Peyer's patch (tissue), 4 donors: ENCODE measurements around the gene CAMKV. TPM values are rescaled to one million over a fixed set of nuclear protein-coding genes. Genes with fewer than 3 reads are reported as not detected.

Source experiments
- DNase-seq, 3 donors: peaks; one replicate each; pipeline ENCODE4 v3.0.0-alpha.2; 2017 to 2019
- H3K27ac ChIP-seq, 4 donors: fragments of 200-600 bp; sonication (generic); one replicate each; pipeline ENCODE4 v1.5.1; 2016 to 2019
- H3K27me3 ChIP-seq, 2 donors: fragments of 200-600 bp; sonication (generic); one replicate each; pipeline ENCODE4 v1.5.1; 2019
- H3K36me3 ChIP-seq, 3 donors: fragments of 200-600 bp; sonication (generic); one replicate each; pipeline ENCODE4 v1.5.1; 2016 to 2019
- H3K4me1 ChIP-seq, 4 donors: fragments of 200-600 bp; sonication (generic); one replicate each; pipeline ENCODE4 v1.5.1; 2016 to 2019
- H3K4me3 ChIP-seq, 4 donors: fragments of 200-600 bp; sonication (generic); 1 replicate in 3 of 4; 2 replicates in 1 of 4; pipeline ENCODE4 v1.5.1; 2016 to 2019; ENCODE audit warnings: mild to moderate bottlenecking in 1 of 4
- H3K9me3 ChIP-seq, 4 donors: fragments of 200-600 bp; sonication (generic); one replicate each; pipeline ENCODE4 v1.5.1; 2016 to 2019; ENCODE audit warnings: mild to moderate bottlenecking in 1 of 4
- CTCF ChIP-seq, 6 experiments: fragments of 450-650 bp in 4 of 6; fragments of 200-600 bp in 2 of 6; sonication (generic) in 1 of 6; IDR thresholded peaks; one replicate each; pipeline ENCODE4 v1.5.1; 2017 to 2019; ENCODE audit warnings: antibody characterized with exemption in 6 of 6, mild to moderate bottlenecking in 3 of 6, moderate library complexity in 1 of 6
- POLR2A ChIP-seq, 2 donors: fragments of 450-650 bp; IDR thresholded peaks; one replicate each; pipeline ENCODE4 v1.5.1; 2017; ENCODE audit warnings: antibody characterized with exemption in 2 of 2, mild to moderate bottlenecking in 2 of 2, moderate library complexity in 2 of 2
- total RNA-seq, 4 donors: library from RNA; depleted of rRNA; stranded (reverse); fragments of >200 nt; gene quantifications; one replicate each; pipeline ENCODE4 v1.1.0, GENCODE V29; 2016

The CAMKV gene
- total RNA-seq, 4 donors from 2014 or later = 1.2 to 2.1 TPM; not detected in 2

GRCh38 chr3:49859576-49860305 is 10.0 kb downstream of the CAMKV start:
- no peaks in the 10 kb centered on the region for H3K36me3 ChIP-seq
- H3K27me3 ChIP-seq = no peaks in the 10 kb centered on the region
- H3K9me3 ChIP-seq = no peaks in the 10 kb centered on the region
- H3K27ac ChIP-seq = no peak overlapping the region
- no peak for DNase-seq
- H3K4me3 ChIP-seq = no peak overlapping the region
- H3K4me1 ChIP-seq = peaks cover 0 to 8% (median 2%) of the 10 kb centered on the region in 4 donors
- TF ChIP-seq POLR2A (IDR thresholded peaks at IDR 0.05) (no peak), CTCF (IDR thresholded peaks at IDR 0.05) (no peak)

GRCh38 chr3:49856181-49857005 is 13.3 kb downstream of the CAMKV start, which contains the start of gene TRAIP:
TRAIP (minus strand) TSS chr3:49856564; CDS start chr3:49856453, 111 bp downstream.
- TF ChIP-seq POLR2A (IDR thresholded peaks at IDR 0.05) (peak; percentile 20 to 54), CTCF (IDR thresholded peaks at IDR 0.05) (no peak)
- Histone ChIP-seq H3K27ac (peak within 1 kb of the TSS; percentile 57 to 80 (median 67)), H3K4me1 (peaks cover 0 to 8% (median 2%) of the 10 kb centered on the region in 4 donors), H3K36me3 (no peaks in the 10 kb centered on the region), H3K27me3 (no peaks in the 10 kb centered on the region), H3K4me3 (peak within 1 kb of the TSS; percentile 44 to 69 (median 62)), H3K9me3 (no peaks in the 10 kb centered on the region)
- peak; percentile 93 to 97 (median 96) for DNase-seq

GRCh38 chr3:49855662-49856061 is 14.0 kb downstream of the CAMKV start:
- no peaks in the 10 kb centered on the region for H3K9me3 ChIP-seq
- TF ChIP-seq POLR2A (IDR thresholded peaks at IDR 0.05) = no peak
- TF ChIP-seq CTCF (IDR thresholded peaks at IDR 0.05) = no peak
- peak overlapping the region; percentile 44 to 69 (median 62) for H3K4me3 ChIP-seq
- peak overlapping the region in 1 of 4 donors; percentile 75 for H3K27ac ChIP-seq
- no peak for DNase-seq
- no peaks in the 10 kb centered on the region for H3K27me3 ChIP-seq
- H3K36me3 ChIP-seq = no peaks in the 10 kb centered on the region
- peaks cover 0 to 8% (median 2%) of the 10 kb centered on the region in 4 donors for H3K4me1 ChIP-seq

- no peaks in the 10 kb centered on the region for H3K27me3 ChIP-seq
- TF ChIP-seq POLR2A (IDR thresholded peaks at IDR 0.05) (no peak), CTCF (IDR thresholded peaks at IDR 0.05) (peak in 2 of 6 experiments; percentile 14 to 20)
- H3K4me3 ChIP-seq = no peak overlapping the region
- DNase-seq = peak in 1 of 3 donors; percentile 80
- peak overlapping the region in 3 of 4 donors; percentile 22 to 75 (median 67) for H3K27ac ChIP-seq
- H3K4me1 ChIP-seq = peaks cover 0 to 5% (median 0%) of the 10 kb centered on the region in 4 donors
- no peaks in the 10 kb centered on the region for H3K36me3 ChIP-seq
- no peaks in the 10 kb centered on the region for H3K9me3 ChIP-seq
Measured at GRCh38 chr3:49845694-49846093, 24.0 kb downstream of the CAMKV start.

- Histone ChIP-seq H3K4me3 (no peak overlapping the region), H3K36me3 (no peaks in the 10 kb centered on the region), H3K4me1 (peaks cover 0 to 7% (median 0%) of the 10 kb centered on the region in 4 donors), H3K27me3 (no peaks in the 10 kb centered on the region), H3K9me3 (no peaks in the 10 kb centered on the region), H3K27ac (no peak overlapping the region)
- TF ChIP-seq CTCF (IDR thresholded peaks at IDR 0.05) = no peak
- TF ChIP-seq POLR2A (IDR thresholded peaks at IDR 0.05) = no peak
- no peak for DNase-seq
Measured at GRCh38 chr3:49844464-49845183, 25.1 kb downstream of the CAMKV start.
